H1 (cell line): Measurements from ENCODE around the gene ALG14. TPM values are rescaled to one million over a fixed set of nuclear protein-coding genes. Genes with fewer than 3 reads are reported as not detected.

Source experiments
- BRCA1 ChIP-seq: IDR thresholded peaks from 2 replicates; pipeline ENCODE4 v1.6.1; 2012; ENCODE audit warnings: low read depth, low read length, improper control_type of control experiment
- polyA plus RNA-seq, 7 experiments: library from polyadenylated mRNA; depleted of rRNA in 3 of 7; stranded (reverse) in 5 of 7; unstranded in 2 of 7; fragments of >200 nt in 5 of 7; fragments of 200-250 nt in 2 of 7; gene quantifications; 1 replicate in 5 of 7; 2 replicates in 1 of 7; 4 replicates in 1 of 7; pipeline versions ENCODE4 v1.2.1 to v1.2.3, GENCODE V29; 2011 to 2013; ENCODE audit warnings: missing spikeins in 2 of 7, mixed read lengths in 2 of 7
- total RNA-seq: library from RNA; stranded (reverse); fragmentation: NEBNext Ultra II Directional; extraction: Animal tissue kit (Norgen Biotek cat#: 25700); gene quantifications from 2 replicates; pipeline ENCODE4 v1.2.1, GENCODE V29; 2021
- TF ChIP-seq, protein P1 (sequence below): fragments of 300-600 bp; sonication (generic); IDR thresholded peaks from 2 replicates; pipeline ENCODE4 v1.7.1; 2012; ENCODE audit warnings: low read length, moderate library complexity, mild to moderate bottlenecking, inconsistent platforms; ENCODE audit not compliant: insufficient replicate concordance

ALG14 gene
- total and polyA plus RNA-seq, 2 of the 8 experiments (the other 6 are each of a cell fraction or from before 2014, with no cell fraction given) = 0.95 to 1.3 TPM

DNA sequence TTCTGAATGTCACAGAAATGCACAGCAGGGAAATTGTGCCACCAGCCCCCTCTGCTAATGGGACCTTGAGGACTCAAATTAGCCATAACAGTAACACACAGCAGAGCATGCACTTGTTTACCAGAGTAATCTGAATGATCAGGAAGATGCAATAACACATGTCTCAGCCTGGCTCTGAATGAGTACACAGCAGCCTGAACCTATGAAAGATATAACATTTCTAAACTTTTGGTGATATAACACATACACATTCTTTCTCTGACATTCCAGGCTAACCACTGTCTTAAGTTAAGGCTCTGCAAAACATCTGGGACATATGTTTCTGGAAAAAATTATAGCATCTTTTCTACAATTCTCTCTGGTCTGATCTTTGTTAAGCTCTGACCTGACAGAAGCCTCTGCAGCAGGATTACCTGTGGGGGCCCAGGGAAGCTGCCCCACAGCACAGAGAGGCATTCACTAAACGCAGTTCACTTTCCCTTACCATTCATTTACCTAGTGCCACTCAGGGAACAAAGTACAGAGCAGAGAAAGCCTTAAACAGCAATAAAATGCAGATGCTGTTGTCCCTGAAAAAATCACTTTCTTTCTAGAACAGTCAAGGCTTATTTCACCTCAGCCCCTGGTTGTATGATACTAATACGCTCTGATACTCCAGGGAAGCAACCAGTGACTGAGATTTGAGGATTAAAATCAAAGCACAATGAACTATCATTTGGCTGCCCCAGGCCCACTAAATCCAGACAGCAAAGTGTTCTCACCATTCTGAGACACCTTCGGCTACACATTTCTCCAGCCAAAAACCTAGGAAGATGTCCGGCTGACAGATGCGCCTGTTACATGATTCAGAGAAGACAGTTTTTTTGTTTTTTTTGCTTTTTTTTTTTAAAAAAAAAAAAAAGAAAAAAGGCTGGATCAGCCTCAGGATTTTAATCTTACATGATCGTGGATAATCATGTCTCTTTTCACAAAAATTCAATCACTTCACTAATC, 91.9 kb downstream of the ALG14 start (continued):
- TF ChIP-seq, protein P1, sequence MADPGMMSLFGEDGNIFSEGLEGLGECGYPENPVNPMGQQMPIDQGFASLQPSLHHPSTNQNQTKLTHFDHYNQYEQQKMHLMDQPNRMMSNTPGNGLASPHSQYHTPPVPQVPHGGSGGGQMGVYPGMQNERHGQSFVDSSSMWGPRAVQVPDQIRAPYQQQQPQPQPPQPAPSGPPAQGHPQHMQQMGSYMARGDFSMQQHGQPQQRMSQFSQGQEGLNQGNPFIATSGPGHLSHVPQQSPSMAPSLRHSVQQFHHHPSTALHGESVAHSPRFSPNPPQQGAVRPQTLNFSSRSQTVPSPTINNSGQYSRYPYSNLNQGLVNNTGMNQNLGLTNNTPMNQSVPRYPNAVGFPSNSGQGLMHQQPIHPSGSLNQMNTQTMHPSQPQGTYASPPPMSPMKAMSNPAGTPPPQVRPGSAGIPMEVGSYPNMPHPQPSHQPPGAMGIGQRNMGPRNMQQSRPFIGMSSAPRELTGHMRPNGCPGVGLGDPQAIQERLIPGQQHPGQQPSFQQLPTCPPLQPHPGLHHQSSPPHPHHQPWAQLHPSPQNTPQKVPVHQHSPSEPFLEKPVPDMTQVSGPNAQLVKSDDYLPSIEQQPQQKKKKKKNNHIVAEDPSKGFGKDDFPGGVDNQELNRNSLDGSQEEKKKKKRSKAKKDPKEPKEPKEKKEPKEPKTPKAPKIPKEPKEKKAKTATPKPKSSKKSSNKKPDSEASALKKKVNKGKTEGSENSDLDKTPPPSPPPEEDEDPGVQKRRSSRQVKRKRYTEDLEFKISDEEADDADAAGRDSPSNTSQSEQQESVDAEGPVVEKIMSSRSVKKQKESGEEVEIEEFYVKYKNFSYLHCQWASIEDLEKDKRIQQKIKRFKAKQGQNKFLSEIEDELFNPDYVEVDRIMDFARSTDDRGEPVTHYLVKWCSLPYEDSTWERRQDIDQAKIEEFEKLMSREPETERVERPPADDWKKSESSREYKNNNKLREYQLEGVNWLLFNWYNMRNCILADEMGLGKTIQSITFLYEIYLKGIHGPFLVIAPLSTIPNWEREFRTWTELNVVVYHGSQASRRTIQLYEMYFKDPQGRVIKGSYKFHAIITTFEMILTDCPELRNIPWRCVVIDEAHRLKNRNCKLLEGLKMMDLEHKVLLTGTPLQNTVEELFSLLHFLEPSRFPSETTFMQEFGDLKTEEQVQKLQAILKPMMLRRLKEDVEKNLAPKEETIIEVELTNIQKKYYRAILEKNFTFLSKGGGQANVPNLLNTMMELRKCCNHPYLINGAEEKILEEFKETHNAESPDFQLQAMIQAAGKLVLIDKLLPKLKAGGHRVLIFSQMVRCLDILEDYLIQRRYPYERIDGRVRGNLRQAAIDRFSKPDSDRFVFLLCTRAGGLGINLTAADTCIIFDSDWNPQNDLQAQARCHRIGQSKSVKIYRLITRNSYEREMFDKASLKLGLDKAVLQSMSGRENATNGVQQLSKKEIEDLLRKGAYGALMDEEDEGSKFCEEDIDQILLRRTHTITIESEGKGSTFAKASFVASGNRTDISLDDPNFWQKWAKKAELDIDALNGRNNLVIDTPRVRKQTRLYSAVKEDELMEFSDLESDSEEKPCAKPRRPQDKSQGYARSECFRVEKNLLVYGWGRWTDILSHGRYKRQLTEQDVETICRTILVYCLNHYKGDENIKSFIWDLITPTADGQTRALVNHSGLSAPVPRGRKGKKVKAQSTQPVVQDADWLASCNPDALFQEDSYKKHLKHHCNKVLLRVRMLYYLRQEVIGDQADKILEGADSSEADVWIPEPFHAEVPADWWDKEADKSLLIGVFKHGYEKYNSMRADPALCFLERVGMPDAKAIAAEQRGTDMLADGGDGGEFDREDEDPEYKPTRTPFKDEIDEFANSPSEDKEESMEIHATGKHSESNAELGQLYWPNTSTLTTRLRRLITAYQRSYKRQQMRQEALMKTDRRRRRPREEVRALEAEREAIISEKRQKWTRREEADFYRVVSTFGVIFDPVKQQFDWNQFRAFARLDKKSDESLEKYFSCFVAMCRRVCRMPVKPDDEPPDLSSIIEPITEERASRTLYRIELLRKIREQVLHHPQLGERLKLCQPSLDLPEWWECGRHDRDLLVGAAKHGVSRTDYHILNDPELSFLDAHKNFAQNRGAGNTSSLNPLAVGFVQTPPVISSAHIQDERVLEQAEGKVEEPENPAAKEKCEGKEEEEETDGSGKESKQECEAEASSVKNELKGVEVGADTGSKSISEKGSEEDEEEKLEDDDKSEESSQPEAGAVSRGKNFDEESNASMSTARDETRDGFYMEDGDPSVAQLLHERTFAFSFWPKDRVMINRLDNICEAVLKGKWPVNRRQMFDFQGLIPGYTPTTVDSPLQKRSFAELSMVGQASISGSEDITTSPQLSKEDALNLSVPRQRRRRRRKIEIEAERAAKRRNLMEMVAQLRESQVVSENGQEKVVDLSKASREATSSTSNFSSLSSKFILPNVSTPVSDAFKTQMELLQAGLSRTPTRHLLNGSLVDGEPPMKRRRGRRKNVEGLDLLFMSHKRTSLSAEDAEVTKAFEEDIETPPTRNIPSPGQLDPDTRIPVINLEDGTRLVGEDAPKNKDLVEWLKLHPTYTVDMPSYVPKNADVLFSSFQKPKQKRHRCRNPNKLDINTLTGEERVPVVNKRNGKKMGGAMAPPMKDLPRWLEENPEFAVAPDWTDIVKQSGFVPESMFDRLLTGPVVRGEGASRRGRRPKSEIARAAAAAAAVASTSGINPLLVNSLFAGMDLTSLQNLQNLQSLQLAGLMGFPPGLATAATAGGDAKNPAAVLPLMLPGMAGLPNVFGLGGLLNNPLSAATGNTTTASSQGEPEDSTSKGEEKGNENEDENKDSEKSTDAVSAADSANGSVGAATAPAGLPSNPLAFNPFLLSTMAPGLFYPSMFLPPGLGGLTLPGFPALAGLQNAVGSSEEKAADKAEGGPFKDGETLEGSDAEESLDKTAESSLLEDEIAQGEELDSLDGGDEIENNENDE = no peak
- no peak for TF ChIP-seq BRCA1
- TF ChIP-seq, all 59 proteins: peak for 0
